Measurements from ENCODE around the gene MED15.

The MED15 gene

DNA sequence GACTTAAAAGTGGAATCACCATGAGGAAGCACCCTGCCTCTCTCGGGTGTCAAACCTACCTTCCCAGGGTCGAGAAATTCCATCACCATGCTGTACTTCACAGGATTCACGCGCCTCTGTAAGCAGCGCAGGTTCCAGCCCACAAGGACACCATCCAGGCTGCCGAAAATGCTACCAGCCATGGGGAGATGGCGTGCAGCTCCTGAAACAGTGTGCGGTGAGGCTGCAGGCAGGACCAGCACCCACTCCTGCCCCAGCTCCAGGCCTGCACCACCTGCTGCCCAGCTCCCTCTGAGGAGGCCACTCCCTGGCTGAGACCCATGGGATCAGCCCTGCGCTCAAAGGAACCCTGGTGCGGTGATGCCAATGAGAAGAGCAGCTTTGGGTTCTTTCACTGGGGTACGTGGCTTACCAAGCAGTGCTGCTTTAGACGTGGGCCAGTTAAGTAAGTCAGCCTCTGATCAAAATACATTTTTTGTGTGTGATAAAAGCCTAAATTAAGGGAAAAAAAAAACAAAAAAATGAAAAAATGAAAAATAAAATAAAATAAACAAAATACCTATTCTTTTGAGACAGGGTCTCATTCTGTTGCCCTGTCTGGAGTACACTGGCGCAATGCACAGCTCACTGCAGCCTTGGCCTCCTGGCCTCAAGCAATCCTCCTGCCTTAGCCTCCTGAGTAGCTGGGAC, 115.4 kb downstream of the MED15 start:
- H3K4me2 ChIP-seq (ENCODE audit: low read depth, low read length, poor library complexity, severe bottlenecking) = no peak overlapping the region
- no peaks in the 10 kb centered on the region for H3K4me1 ChIP-seq (ENCODE audit: insufficient read depth, low read length, poor library complexity, severe bottlenecking)
- no peaks in the 10 kb centered on the region for H3K9me3 ChIP-seq (ENCODE audit: insufficient read depth, low read depth, low read length)
- no peaks in the 10 kb centered on the region for H3K79me2 ChIP-seq (ENCODE audit: insufficient read depth, low read length)
- no peaks in the 10 kb centered on the region for H3K27me3 ChIP-seq (ENCODE audit: insufficient read depth, low read length, poor library complexity, severe bottlenecking)
- H2AFZ ChIP-seq (ENCODE audit: low read length) = no peak overlapping the region
- H4K20me1 ChIP-seq (ENCODE audit: insufficient read depth, low read length, poor library complexity, severe bottlenecking) = no peaks in the 10 kb centered on the region
- no peaks in the 10 kb centered on the region for H3K9me2 ChIP-seq (replicated peaks; ENCODE audit: low read depth, low read length)
- no peak overlapping the region for H3K9ac ChIP-seq (ENCODE audit: low read depth, low read length, poor library complexity, severe bottlenecking)
- no peaks in the 10 kb centered on the region for H3K36me3 ChIP-seq (ENCODE audit: insufficient read depth, low read length)
- TF ChIP-seq, protein P1, sequence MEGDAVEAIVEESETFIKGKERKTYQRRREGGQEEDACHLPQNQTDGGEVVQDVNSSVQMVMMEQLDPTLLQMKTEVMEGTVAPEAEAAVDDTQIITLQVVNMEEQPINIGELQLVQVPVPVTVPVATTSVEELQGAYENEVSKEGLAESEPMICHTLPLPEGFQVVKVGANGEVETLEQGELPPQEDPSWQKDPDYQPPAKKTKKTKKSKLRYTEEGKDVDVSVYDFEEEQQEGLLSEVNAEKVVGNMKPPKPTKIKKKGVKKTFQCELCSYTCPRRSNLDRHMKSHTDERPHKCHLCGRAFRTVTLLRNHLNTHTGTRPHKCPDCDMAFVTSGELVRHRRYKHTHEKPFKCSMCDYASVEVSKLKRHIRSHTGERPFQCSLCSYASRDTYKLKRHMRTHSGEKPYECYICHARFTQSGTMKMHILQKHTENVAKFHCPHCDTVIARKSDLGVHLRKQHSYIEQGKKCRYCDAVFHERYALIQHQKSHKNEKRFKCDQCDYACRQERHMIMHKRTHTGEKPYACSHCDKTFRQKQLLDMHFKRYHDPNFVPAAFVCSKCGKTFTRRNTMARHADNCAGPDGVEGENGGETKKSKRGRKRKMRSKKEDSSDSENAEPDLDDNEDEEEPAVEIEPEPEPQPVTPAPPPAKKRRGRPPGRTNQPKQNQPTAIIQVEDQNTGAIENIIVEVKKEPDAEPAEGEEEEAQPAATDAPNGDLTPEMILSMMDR (conservative IDR thresholded peaks at IDR 0.05; ENCODE audit: low read length) = no peak
- no peak for TF ChIP-seq EZH2phosphoT487 (IDR thresholded peaks at IDR 0.05; ENCODE audit: borderline replicate concordance)
- no peak overlapping the region for H3K4me3 ChIP-seq (ENCODE audit: low read length, poor library complexity, severe bottlenecking)
- H3F3A ChIP-seq (ENCODE audit: low read depth) = no peaks in the 10 kb centered on the region

DNA sequence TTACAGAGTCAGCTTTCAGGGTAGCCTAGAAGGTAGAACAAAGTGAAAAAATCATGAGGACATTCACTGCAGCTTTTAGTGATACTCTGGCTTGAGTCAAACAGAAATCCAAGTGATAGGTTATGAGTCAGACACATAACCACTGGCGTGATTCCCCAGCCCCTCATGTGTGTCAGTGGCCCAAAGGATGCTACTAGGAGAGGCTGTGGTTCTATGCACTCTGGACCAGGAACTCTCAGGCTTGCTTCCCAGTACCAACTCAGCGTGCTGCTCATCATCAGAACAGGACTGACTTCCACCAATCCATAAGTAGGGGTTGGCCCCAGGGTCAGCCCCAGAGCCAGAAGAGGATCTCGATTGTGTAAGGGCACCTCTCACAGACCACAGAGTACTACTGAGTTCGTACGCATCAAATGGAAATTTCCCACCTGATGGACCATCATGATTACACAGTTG, 116.8 kb downstream of the MED15 start:
- Histone ChIP-seq H3K9me3 (ENCODE audit: insufficient read depth, low read depth, low read length) (no peaks in the 10 kb centered on the region), H3K27me3 (ENCODE audit: insufficient read depth, low read length, poor library complexity, severe bottlenecking) (no peaks in the 10 kb centered on the region), H3K36me3 (ENCODE audit: insufficient read depth, low read length) (no peaks in the 10 kb centered on the region), H3K4me1 (ENCODE audit: insufficient read depth, low read length, poor library complexity, severe bottlenecking) (no peaks in the 10 kb centered on the region), H3K9me2 (replicated peaks; ENCODE audit: low read depth, low read length) (no peaks in the 10 kb centered on the region), H4K20me1 (ENCODE audit: insufficient read depth, low read length, poor library complexity, severe bottlenecking) (no peaks in the 10 kb centered on the region), H3K4me3 (ENCODE audit: low read length, poor library complexity, severe bottlenecking) (no peak overlapping the region), H3K4me2 (ENCODE audit: low read depth, low read length, poor library complexity, severe bottlenecking) (no peak overlapping the region), H3K79me2 (ENCODE audit: insufficient read depth, low read length) (no peaks in the 10 kb centered on the region), H2AFZ (ENCODE audit: low read length) (no peak overlapping the region), H3F3A (ENCODE audit: low read depth) (no peaks in the 10 kb centered on the region), H3K9ac (ENCODE audit: low read depth, low read length, poor library complexity, severe bottlenecking) (no peak overlapping the region)
- TF ChIP-seq, protein P1 (conservative IDR thresholded peaks at IDR 0.05; ENCODE audit: low read length) = no peak
- no peak for TF ChIP-seq EZH2phosphoT487 (IDR thresholded peaks at IDR 0.05; ENCODE audit: borderline replicate concordance)

DNA sequence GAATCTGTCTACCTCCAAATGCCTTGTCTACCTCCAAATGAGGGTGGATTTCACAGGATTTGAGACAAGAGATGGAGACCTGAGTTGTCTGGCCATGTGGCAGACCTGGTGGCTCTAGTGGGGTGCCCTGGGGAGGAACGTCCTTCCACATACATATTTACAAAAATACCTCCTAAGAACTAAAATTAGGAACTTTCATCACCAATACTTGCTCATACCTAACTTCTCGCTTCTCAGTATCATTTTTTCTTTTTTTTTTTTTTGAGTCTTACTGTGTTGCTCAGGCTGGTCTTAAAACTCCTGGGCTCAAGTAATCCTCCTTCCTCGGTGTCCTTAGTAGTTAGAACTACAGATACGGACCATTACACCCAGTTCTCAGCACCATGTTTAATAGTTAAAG, 117.9 kb downstream of the MED15 start:
- Histone ChIP-seq H3K36me3 (ENCODE audit: insufficient read depth, low read length) (no peaks in the 10 kb centered on the region), H3K9me2 (replicated peaks; ENCODE audit: low read depth, low read length) (no peaks in the 10 kb centered on the region), H3K4me2 (ENCODE audit: low read depth, low read length, poor library complexity, severe bottlenecking) (no peak overlapping the region), H3K27me3 (ENCODE audit: insufficient read depth, low read length, poor library complexity, severe bottlenecking) (no peaks in the 10 kb centered on the region), H4K20me1 (ENCODE audit: insufficient read depth, low read length, poor library complexity, severe bottlenecking) (no peaks in the 10 kb centered on the region), H3K79me2 (ENCODE audit: insufficient read depth, low read length) (no peaks in the 10 kb centered on the region), H3K4me3 (ENCODE audit: low read length, poor library complexity, severe bottlenecking) (no peak overlapping the region), H3F3A (ENCODE audit: low read depth) (no peaks in the 10 kb centered on the region), H3K4me1 (ENCODE audit: insufficient read depth, low read length, poor library complexity, severe bottlenecking) (no peaks in the 10 kb centered on the region), H3K9me3 (ENCODE audit: insufficient read depth, low read depth, low read length) (no peaks in the 10 kb centered on the region), H2AFZ (ENCODE audit: low read length) (no peak overlapping the region), H3K9ac (ENCODE audit: low read depth, low read length, poor library complexity, severe bottlenecking) (no peak overlapping the region)
- TF ChIP-seq EZH2phosphoT487 (IDR thresholded peaks at IDR 0.05; ENCODE audit: borderline replicate concordance) = no peak

DNA sequence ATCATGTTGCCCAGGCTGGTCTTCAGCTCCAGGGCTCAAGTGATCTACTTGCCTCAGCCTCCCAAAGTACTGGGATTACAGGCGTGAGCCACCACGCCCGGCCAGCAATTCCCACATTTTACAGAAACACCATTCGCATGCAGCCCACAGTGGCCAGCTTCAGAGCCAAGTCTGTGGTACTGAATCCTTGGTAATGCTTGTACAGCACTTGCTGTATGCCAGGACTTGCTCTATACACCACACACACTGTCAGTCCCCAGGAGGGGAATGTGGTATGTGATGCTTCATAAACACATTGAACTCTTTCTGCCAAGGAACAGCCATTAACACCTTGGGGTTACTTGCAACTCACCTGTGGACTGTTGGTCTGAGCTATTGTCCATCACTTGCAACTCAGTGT, 119.4 kb downstream of the MED15 start:
- no peak overlapping the region for H2AFZ ChIP-seq (ENCODE audit: low read length)
- H3F3A ChIP-seq (ENCODE audit: low read depth) = no peaks in the 10 kb centered on the region
- no peaks in the 10 kb centered on the region for H3K9me3 ChIP-seq (ENCODE audit: insufficient read depth, low read depth, low read length)
- no peaks in the 10 kb centered on the region for H3K9me2 ChIP-seq (replicated peaks; ENCODE audit: low read depth, low read length)
- H3K4me2 ChIP-seq (ENCODE audit: low read depth, low read length, poor library complexity, severe bottlenecking) = no peak overlapping the region
- H4K20me1 ChIP-seq (ENCODE audit: insufficient read depth, low read length, poor library complexity, severe bottlenecking) = no peaks in the 10 kb centered on the region
- no peaks in the 10 kb centered on the region for H3K79me2 ChIP-seq (ENCODE audit: insufficient read depth, low read length)
- no peaks in the 10 kb centered on the region for H3K36me3 ChIP-seq (ENCODE audit: insufficient read depth, low read length)
- H3K4me3 ChIP-seq (ENCODE audit: low read length, poor library complexity, severe bottlenecking) = no peak overlapping the region
- H3K9ac ChIP-seq (ENCODE audit: low read depth, low read length, poor library complexity, severe bottlenecking) = no peak overlapping the region
- TF ChIP-seq, protein P1 (conservative IDR thresholded peaks at IDR 0.05; ENCODE audit: low read length) = no peak
- TF ChIP-seq EZH2phosphoT487 (IDR thresholded peaks at IDR 0.05; ENCODE audit: borderline replicate concordance) = no peak
- no peaks in the 10 kb centered on the region for H3K4me1 ChIP-seq (ENCODE audit: insufficient read depth, low read length, poor library complexity, severe bottlenecking)
- no peaks in the 10 kb centered on the region for H3K27me3 ChIP-seq (ENCODE audit: insufficient read depth, low read length, poor library complexity, severe bottlenecking)
